ENCODE measurements around the gene FOXP1. TPM values are rescaled to one million over a fixed set of nuclear protein-coding genes. Genes with fewer than 3 reads are reported as not detected.

FOXP1 gene
- total RNA-seq, 2 experiments from 2014 or later, result 493 to 508 TPM

GRCh38 chr3:71097557-71097956, 486.0 kb downstream of the FOXP1 start:
- Mint-ChIP-seq H3K4me1 (ENCODE audit: low read depth) (peaks cover 93% of the 10 kb centered on the region), H3K9me3 (no peaks in the 10 kb centered on the region), H3K36me3 (ENCODE audit: low read depth) (peaks cover 85% of the 10 kb centered on the region), H3K4me3 (no peak overlapping the region), H3K27me3 (no peaks in the 10 kb centered on the region), H3K27ac (peak overlapping the region; percentile 83)
- ChIA-PET CTCF (no interaction called here), POLR2A (interaction anchor here (1.0 to 1.8 kb wide), 2 partner anchors 10 to 33 kb away, joined by 5 read pairs; no protein-coding TSS in a partner anchor)
- peaks cover 32% of the 10 kb centered on the region for H3K4me1 ChIP-seq (ENCODE audit: insufficient read depth, low read length)
- intact Hi-C loops (cut with DNase I, micrococcal nuclease), result no loop called here
- H3K9me3 ChIP-seq (ENCODE audit: control insufficient read depth in 1 of 2, insufficient read depth in 1 of 2, low read length in 2 of 2), result no peaks in the 10 kb centered on the region
- H3K36me3 ChIP-seq (ENCODE audit: insufficient read depth, low read length), result peaks cover 31% of the 10 kb centered on the region
- ATAC-seq (ENCODE audit: poor library complexity), result no peak
- no peak for TF ChIP-seq CTCF (IDR thresholded peaks at IDR 0.05)
- H3K27me3 ChIP-seq (ENCODE audit: control insufficient read depth in 1 of 2, insufficient read depth in 2 of 2, low read length in 2 of 2), result no peaks in the 10 kb centered on the region
- no peak for DNase-seq
- H3K27ac ChIP-seq (ENCODE audit: low read depth in 1 of 2, low read length in 2 of 2), result no peak overlapping the region
- H3K4me3 ChIP-seq (ENCODE audit: low read length), result no peak overlapping the region

GRCh38 chr3:71095511-71096291, 487.8 kb downstream of the FOXP1 start:
- intact Hi-C loops (cut with DNase I, micrococcal nuclease), result no loop called here
- no peak for TF ChIP-seq CTCF (IDR thresholded peaks at IDR 0.05)
- Mint-ChIP-seq H3K27me3 (no peaks in the 10 kb centered on the region), H3K36me3 (ENCODE audit: low read depth) (peaks cover 75% of the 10 kb centered on the region), H3K27ac (peak overlapping the region; percentile 83), H3K4me1 (ENCODE audit: low read depth) (peaks cover 86% of the 10 kb centered on the region), H3K9me3 (no peaks in the 10 kb centered on the region), H3K4me3 (no peak overlapping the region)
- Histone ChIP-seq H3K27me3 (ENCODE audit: control insufficient read depth in 1 of 2, insufficient read depth in 2 of 2, low read length in 2 of 2) (no peaks in the 10 kb centered on the region), H3K4me3 (ENCODE audit: low read length) (no peak overlapping the region), H3K9me3 (ENCODE audit: control insufficient read depth in 1 of 2, insufficient read depth in 1 of 2, low read length in 2 of 2) (no peaks in the 10 kb centered on the region), H3K27ac (ENCODE audit: low read depth in 1 of 2, low read length in 2 of 2) (no peak overlapping the region), H3K4me1 (ENCODE audit: insufficient read depth, low read length) (peaks cover 30% of the 10 kb centered on the region), H3K36me3 (ENCODE audit: insufficient read depth, low read length) (peaks cover 32% of the 10 kb centered on the region)
- ATAC-seq (ENCODE audit: poor library complexity) (no peak), DNase-seq (no peak)
- ChIA-PET CTCF (no interaction called here), POLR2A (no interaction called here)

GRCh38 chr3:71094658-71095209, 488.8 kb downstream of the FOXP1 start:
- Histone ChIP-seq H3K4me3 (ENCODE audit: low read length) (no peak overlapping the region), H3K27ac (ENCODE audit: low read depth in 1 of 2, low read length in 2 of 2) (no peak overlapping the region), H3K4me1 (ENCODE audit: insufficient read depth, low read length) (peaks cover 32% of the 10 kb centered on the region), H3K36me3 (ENCODE audit: insufficient read depth, low read length) (peaks cover 29% of the 10 kb centered on the region), H3K27me3 (ENCODE audit: control insufficient read depth in 1 of 2, insufficient read depth in 2 of 2, low read length in 2 of 2) (no peaks in the 10 kb centered on the region), H3K9me3 (ENCODE audit: control insufficient read depth in 1 of 2, insufficient read depth in 1 of 2, low read length in 2 of 2) (no peaks in the 10 kb centered on the region)
- Mint-ChIP-seq H3K36me3 (ENCODE audit: low read depth) (peaks cover 73% of the 10 kb centered on the region), H3K27me3 (no peaks in the 10 kb centered on the region), H3K27ac (peak overlapping the region; percentile 83), H3K4me3 (no peak overlapping the region), H3K4me1 (ENCODE audit: low read depth) (peaks cover 86% of the 10 kb centered on the region), H3K9me3 (no peaks in the 10 kb centered on the region)
- intact Hi-C loops (cut with DNase I, micrococcal nuclease), result loop anchor here in 1 of 2 experiments (5.0 kb wide), 1 partner anchor 33 kb away; no protein-coding TSS in a partner anchor
- TF ChIP-seq CTCF (IDR thresholded peaks at IDR 0.05), result no peak
- ATAC-seq (ENCODE audit: poor library complexity), result no peak
- POLR2A ChIA-PET, result interaction anchor here (0.8 to 1.2 kb wide), 2 partner anchors 32 to 36 kb away, joined by 3 to 5 read pairs; no protein-coding TSS in a partner anchor
- CTCF ChIA-PET, result no interaction called here
- no peak for DNase-seq
